Measurements from ENCODE around the gene CACNA1G. TPM values are rescaled to one million over a fixed set of nuclear protein-coding genes. Genes with fewer than 3 reads are reported as not detected.
A peak's percentile ranks its signal among the peaks of the same experiment; 100 is the strongest.

Gene CACNA1G
- total and polyA plus RNA-seq, 2 donors (not counting 3 experiments of a cell fraction or from before 2014, with no cell fraction given): not detected

GRCh38 chr17:50547035-50547735 is 13.3 kb upstream of the CACNA1G start, which contains the start of gene SPATA20:
SPATA20 (plus strand) TSS chr17:50547174; CDS start chr17:50547209, 35 bp downstream.
- peak within 1 kb of the TSS; percentile 45 for H3K4me2 ChIP-seq (ENCODE audit: insufficient read depth, low read length)
- peak within 1 kb of the TSS; percentile 84 for H2AFZ ChIP-seq (ENCODE audit: low read depth, low read length)
- no peaks in the 10 kb centered on the region for H3K9me3 ChIP-seq (replicated peaks; ENCODE audit: control insufficient read depth, insufficient read depth, low read length)
- peaks cover 12% of the 10 kb centered on the region for H3K4me1 ChIP-seq (ENCODE audit: control insufficient read depth, extremely low read depth, insufficient read depth, low read length)
- TF ChIP-seq GATA2 (IDR thresholded peaks at IDR 0.05; ENCODE audit: insufficient read depth, insufficient read length, low read depth, low read length) (no peak), CTCF (IDR thresholded peaks at IDR 0.05; ENCODE audit: extremely low read depth in 1 of 2, insufficient read depth in 1 of 2, low read depth in 1 of 2, low read length in 2 of 2) (peak; percentile 95 to 99), POLR2A (IDR thresholded peaks at IDR 0.05; ENCODE audit: low read depth, low read length) (peak; percentile 92), POLR2AphosphoS5 (IDR thresholded peaks at IDR 0.05; ENCODE audit: insufficient read depth, low read depth, low read length) (peak; percentile 84)
- dilution Hi-C loops (cut with MboI; ENCODE audit: extremely low pct_ligation_motif_present, low sequenced_read_pairs): no loop called here
- no peaks in the 10 kb centered on the region for H3K79me2 ChIP-seq (ENCODE audit: control insufficient read depth, insufficient read depth, low read length)
- H3K27me3 ChIP-seq (ENCODE audit: control insufficient read depth in 2 of 2, insufficient read depth in 2 of 2, low read length in 2 of 2): no peaks in the 10 kb centered on the region
- intact Hi-C loops (cut with micrococcal nuclease): loop anchor here (1.0 to 10.0 kb wide), 8 partner anchors 65 to 608 kb away; partner anchors contain the start of gene NME1
- POLR2A ChIA-PET: no interaction called here
- peaks cover 0 to 2% of the 10 kb centered on the region in 2 experiments for H3K36me3 ChIP-seq (ENCODE audit: control insufficient read depth in 2 of 2, extremely low read depth in 1 of 2, insufficient read depth in 2 of 2, low read length in 2 of 2)
- CTCF ChIA-PET: interaction anchor here (7.6 to 8.4 kb wide), 2 partner anchors 80 to 147 kb away, joined by 150 to 398 read pairs; no protein-coding TSS in a partner anchor
- no TSS peak for BruUV-seq (replicated peaks)
- peak within 1 kb of the TSS; percentile 47 for H3K27ac ChIP-seq (ENCODE audit: insufficient read depth, low read depth, low read length)
- DNase-seq (ENCODE audit: low read depth, low spot score) (peak; percentile 84), FAIRE-seq (peak; percentile 90)
- H4K20me1 ChIP-seq (replicated peaks; ENCODE audit: control insufficient read depth, extremely low read depth, insufficient read depth, low read length): no peaks in the 10 kb centered on the region
- H3K9ac ChIP-seq (replicated peaks; ENCODE audit: extremely low read depth, insufficient read depth, low read length): peak within 1 kb of the TSS; percentile 45
- peak within 1 kb of the TSS; percentile 27 to 58 (median 46) for H3K4me3 ChIP-seq (replicated peaks in 1 of 3; ENCODE audit: insufficient read depth in 1 of 3, low read depth in 1 of 3, low read length in 3 of 3)
- no peaks in the 10 kb centered on the region for H3K9me1 ChIP-seq (replicated peaks; ENCODE audit: control insufficient read depth, extremely low read depth, insufficient read depth, low read length)

Data from endothelial cell of umbilical vein (primary cell).